ENCODE measurements around the gene HNRNPCL1.

Gene HNRNPCL1

GRCh38 chr1:12809933-12810332 lies 38.6 kb downstream of the HNRNPCL1 start:
- no peak for TF ChIP-seq CTCF (IDR thresholded peaks at IDR 0.05; ENCODE audit: insufficient read depth, low read depth, low read length, missing control alignments)
- no peak overlapping the region for H3K4me3 ChIP-seq (ENCODE audit: low read length)
- DNase-seq (ENCODE audit: low read depth), result no peak

- TF ChIP-seq CTCF (IDR thresholded peaks at IDR 0.05; ENCODE audit: insufficient read depth, low read depth, low read length, missing control alignments), result no peak
- DNase-seq (ENCODE audit: low read depth), result no peak
- H3K4me3 ChIP-seq (ENCODE audit: low read length), result no peak overlapping the region
These were observed 48.8 kb downstream of the HNRNPCL1 start for GRCh38 chr1:12799730-12800129.

- no peak overlapping the region for H3K4me3 ChIP-seq (ENCODE audit: low read length)
- no peak for DNase-seq (ENCODE audit: low read depth)
- no peak for TF ChIP-seq CTCF (IDR thresholded peaks at IDR 0.05; ENCODE audit: insufficient read depth, low read depth, low read length, missing control alignments)
These were observed 49.6 kb downstream of the HNRNPCL1 start for GRCh38 chr1:12798911-12799310.
